Measurements from ENCODE around the gene AJUBA.

The AJUBA gene

GRCh38 chr14:22981090-22981875 lies 1.1 kb downstream of the AJUBA start:
- 0 out of 2 replicates have a peak, but pooled peaks have one; percentile 7 for TF ChIP-seq NFIC (IDR thresholded peaks at IDR 0.05)
- TF ChIP-seq TAF1 (IDR thresholded peaks at IDR 0.05; ENCODE audit: low read depth): peak; percentile 61; the same call in 1 of the 2 replicates
- no peak for TF ChIP-seq USF1 (IDR thresholded peaks at IDR 0.05)
- TF ChIP-seq EP300 (IDR thresholded peaks at IDR 0.05; ENCODE audit: borderline replicate concordance): no peak
- peak; percentile 65; the same call in 1 of the 2 replicates for TF ChIP-seq ZBTB7A (IDR thresholded peaks at IDR 0.05; ENCODE audit: low read depth)
- peak; percentile 32; the same call in 1 of the 2 replicates for TF ChIP-seq TCF12 (IDR thresholded peaks at IDR 0.05; ENCODE audit: low read depth)

GRCh38 chr14:22980672-22981089 lies 1.7 kb downstream of the AJUBA start:
- no peak for TF ChIP-seq YY1 (IDR thresholded peaks at IDR 0.05; ENCODE audit: low read depth)
- TF ChIP-seq NFIC (IDR thresholded peaks at IDR 0.05): no peak
- no peak for TF ChIP-seq MAX (IDR thresholded peaks at IDR 0.05)
- no peak for TF ChIP-seq USF1 (IDR thresholded peaks at IDR 0.05)
- TF ChIP-seq CEBPB (IDR thresholded peaks at IDR 0.05): no peak
- TF ChIP-seq TCF12 (IDR thresholded peaks at IDR 0.05; ENCODE audit: low read depth): peak; percentile 3; the same call in 1 of the 2 replicates
- no peak for TF ChIP-seq REST (IDR thresholded peaks at IDR 0.05; ENCODE audit: low read depth)
- TF ChIP-seq ZBTB7A (IDR thresholded peaks at IDR 0.05; ENCODE audit: low read depth): no peak
- TF ChIP-seq RAD21 (IDR thresholded peaks at IDR 0.05; ENCODE audit: low read depth): no peak
- no peak for TF ChIP-seq TAF1 (IDR thresholded peaks at IDR 0.05; ENCODE audit: low read depth)
- peak; percentile 96 for TF ChIP-seq TEAD4 (IDR thresholded peaks at IDR 0.05)
- TF ChIP-seq EGR1 (IDR thresholded peaks at IDR 0.05): no peak; the same call in 1 of the 2 replicates

GRCh38 chr14:22979748-22980392 lies 2.5 kb downstream of the AJUBA start:
- TF ChIP-seq TAF1 (IDR thresholded peaks at IDR 0.05; ENCODE audit: low read depth): no peak
- TF ChIP-seq YY1 (IDR thresholded peaks at IDR 0.05; ENCODE audit: low read depth): no peak
- no peak for TF ChIP-seq REST (IDR thresholded peaks at IDR 0.05; ENCODE audit: low read depth)
- TF ChIP-seq EGR1 (IDR thresholded peaks at IDR 0.05): no peak
- TF ChIP-seq ZBTB7A (IDR thresholded peaks at IDR 0.05; ENCODE audit: low read depth): no peak
- TF ChIP-seq MAX (IDR thresholded peaks at IDR 0.05): no peak
- no peak for TF ChIP-seq USF1 (IDR thresholded peaks at IDR 0.05)
- no peak for TF ChIP-seq EP300 (IDR thresholded peaks at IDR 0.05; ENCODE audit: borderline replicate concordance)
- TF ChIP-seq CREB1 (IDR thresholded peaks at IDR 0.05; ENCODE audit: low read depth): no peak
- no peak for TF ChIP-seq RAD21 (IDR thresholded peaks at IDR 0.05; ENCODE audit: low read depth)
- TF ChIP-seq FOXM1 (IDR thresholded peaks at IDR 0.05; ENCODE audit: borderline replicate concordance, low read depth): no peak
- TF ChIP-seq TEAD4 (IDR thresholded peaks at IDR 0.05): no peak
- TF ChIP-seq CEBPB (IDR thresholded peaks at IDR 0.05): no peak
- no peak for TF ChIP-seq NFIC (IDR thresholded peaks at IDR 0.05)
- TF ChIP-seq TCF12 (IDR thresholded peaks at IDR 0.05; ENCODE audit: low read depth): no peak

GRCh38 chr14:22978981-22979671 lies 3.2 kb downstream of the AJUBA start:
- TF ChIP-seq ZBTB7A (IDR thresholded peaks at IDR 0.05; ENCODE audit: low read depth): no peak
- TF ChIP-seq CREB1 (IDR thresholded peaks at IDR 0.05; ENCODE audit: low read depth): no peak
- TF ChIP-seq CEBPB (IDR thresholded peaks at IDR 0.05): no peak
- no peak for TF ChIP-seq EGR1 (IDR thresholded peaks at IDR 0.05)
- TF ChIP-seq TAF1 (IDR thresholded peaks at IDR 0.05; ENCODE audit: low read depth): no peak
- no peak for TF ChIP-seq USF1 (IDR thresholded peaks at IDR 0.05)
- TF ChIP-seq EP300 (IDR thresholded peaks at IDR 0.05; ENCODE audit: borderline replicate concordance): no peak
- TF ChIP-seq FOXM1 (IDR thresholded peaks at IDR 0.05; ENCODE audit: borderline replicate concordance, low read depth): no peak
- no peak for TF ChIP-seq YY1 (IDR thresholded peaks at IDR 0.05; ENCODE audit: low read depth)
- TF ChIP-seq TEAD4 (IDR thresholded peaks at IDR 0.05): no peak
- TF ChIP-seq NFIC (IDR thresholded peaks at IDR 0.05): no peak
- TF ChIP-seq MAX (IDR thresholded peaks at IDR 0.05): no peak
- TF ChIP-seq RAD21 (IDR thresholded peaks at IDR 0.05; ENCODE audit: low read depth): no peak
- TF ChIP-seq TCF12 (IDR thresholded peaks at IDR 0.05; ENCODE audit: low read depth): no peak
- no peak for TF ChIP-seq REST (IDR thresholded peaks at IDR 0.05; ENCODE audit: low read depth)
